ENCODE measurements around the gene SMCR8.
"Not testable (repeated sequence)": the region's sequence is repeated elsewhere in the genome, so short reads cannot be mapped to it uniquely, and the experiment has no call there.

Gene SMCR8

GRCh38 chr17:18319604-18320256 is 4.6 kb downstream of the SMCR8 start:
- peak; percentile 1 for DNase-seq

- no peak for DNase-seq
These were observed 5.2 kb downstream of the SMCR8 start for GRCh38 chr17:18320301-18320700.

- no peak for DNase-seq
These were observed 6.2 kb downstream of the SMCR8 start for GRCh38 chr17:18321309-18321708.

- DNase-seq, result no peak
These were observed 7.4 kb downstream of the SMCR8 start for GRCh38 chr17:18322522-18322921.

GRCh38 chr17:18323007-18323406 is 7.9 kb downstream of the SMCR8 start:
- DNase-seq, result no peak

- DNase-seq, result no peak
These were observed 8.5 kb downstream of the SMCR8 start for GRCh38 chr17:18323507-18324139.

- no peak for DNase-seq
These were observed 9.3 kb downstream of the SMCR8 start for GRCh38 chr17:18324140-18325050.

GRCh38 chr17:18326039-18326438 is 10.9 kb downstream of the SMCR8 start:
- no peak for DNase-seq

- DNase-seq, result no peak
These were observed 11.5 kb downstream of the SMCR8 start for GRCh38 chr17:18326572-18326971.

GRCh38 chr17:18327093-18327492 is 12.0 kb downstream of the SMCR8 start:
- no peak for DNase-seq

GRCh38 chr17:18327556-18327955 is 12.5 kb downstream of the SMCR8 start:
- no peak for DNase-seq

GRCh38 chr17:18328643-18329204 is 13.6 kb downstream of the SMCR8 start:
- DNase-seq, result no peak

GRCh38 chr17:18331879-18332278 is 16.8 kb downstream of the SMCR8 start:
- DNase-seq, result no peak

GRCh38 chr17:18332909-18333489 is 17.9 kb downstream of the SMCR8 start:
- DNase-seq, result no peak

- not testable (repeated sequence) for DNase-seq
These were observed 23.1 kb downstream of the SMCR8 start for GRCh38 chr17:18338158-18338557.

GRCh38 chr17:18339933-18340332 is 24.8 kb downstream of the SMCR8 start:
- no peak for DNase-seq

GRCh38 chr17:18344021-18344420 is 28.9 kb downstream of the SMCR8 start:
- no peak for DNase-seq

- no peak for DNase-seq
These were observed 38.4 kb downstream of the SMCR8 start for GRCh38 chr17:18353541-18353940.

- DNase-seq, result no peak
These were observed 41.5 kb downstream of the SMCR8 start for GRCh38 chr17:18356624-18357023.

- no peak for DNase-seq
These were observed 45.4 kb downstream of the SMCR8 start for GRCh38 chr17:18360518-18360917.

- DNase-seq, result no peak
These were observed 47.0 kb downstream of the SMCR8 start for GRCh38 chr17:18361837-18362697.

GRCh38 chr17:18362698-18363100 is 47.6 kb downstream of the SMCR8 start:
- no peak for DNase-seq

All from NCI-H1092 treated with DMSO at 0.1 percent for 48 hours (cell line).